Epithelial cell of proximal tubule (primary cell): ENCODE measurements around the gene HSPA5. TPM values are rescaled to one million over a fixed set of nuclear protein-coding genes. Genes with fewer than 3 reads are reported as not detected.
"Not testable (repeated sequence)": the region's sequence is repeated elsewhere in the genome, so short reads cannot be mapped to it uniquely, and the experiment has no call there.

Experiments
- DNase-seq: peaks from one replicate; pipeline ENCODE4 v3.0.0-alpha.2; 2011; ENCODE audit warnings: low read depth
- H3K4me3 ChIP-seq: 2 replicates; pipeline ENCODE4 v1.5.1; 2011; ENCODE audit warnings: low read depth, mild to moderate bottlenecking, low read length
- total RNA-seq: library from RNA; depleted of rRNA; stranded (reverse); fragments of >200 nt; gene quantifications from 2 replicates; pipeline ENCODE4 v1.2.3, GENCODE V29; 2015
- TF ChIP-seq, protein P1 (sequence below): conservative IDR thresholded peaks from 2 replicates; pipeline ENCODE4 v1.5.1; 2012; ENCODE audit warnings: low read depth, mild to moderate bottlenecking, low read length

HSPA5 gene
- total RNA-seq, 1 donor from 2014 or later = 210 TPM

DNA sequence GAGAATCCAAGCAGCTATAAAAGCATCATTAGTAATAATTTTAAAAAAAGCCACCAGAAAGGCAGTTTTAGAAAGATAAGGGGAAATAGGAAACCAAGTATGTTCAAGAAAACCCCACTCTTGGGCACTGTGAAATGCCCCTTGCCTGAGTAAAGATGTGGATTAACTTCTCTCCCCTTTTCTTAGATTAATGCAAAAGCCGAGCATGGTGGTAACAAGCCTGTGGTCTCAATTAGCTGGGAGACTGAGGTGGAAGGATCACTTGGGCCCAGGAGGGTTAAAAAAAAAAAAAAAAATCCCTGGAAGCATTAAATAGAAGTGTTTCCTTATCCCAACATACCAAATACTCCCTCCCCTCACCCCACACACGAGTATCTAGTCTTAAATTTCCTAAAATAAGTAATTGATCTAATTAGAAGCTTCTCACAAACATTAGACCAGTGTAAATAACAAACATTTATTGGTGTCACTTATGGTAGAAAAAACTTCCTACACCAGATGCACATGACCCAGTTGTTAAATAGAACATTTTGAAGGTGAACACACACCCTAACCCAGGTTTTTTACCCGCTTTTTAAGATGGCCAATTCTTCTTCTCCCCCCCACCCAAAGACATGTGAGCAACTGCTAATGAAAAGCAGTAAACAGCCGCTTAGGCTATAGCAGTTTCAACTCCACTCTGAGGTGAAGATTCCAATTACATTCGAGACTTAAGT, 5.2 kb downstream of the HSPA5 start:
- TF ChIP-seq, protein P1, sequence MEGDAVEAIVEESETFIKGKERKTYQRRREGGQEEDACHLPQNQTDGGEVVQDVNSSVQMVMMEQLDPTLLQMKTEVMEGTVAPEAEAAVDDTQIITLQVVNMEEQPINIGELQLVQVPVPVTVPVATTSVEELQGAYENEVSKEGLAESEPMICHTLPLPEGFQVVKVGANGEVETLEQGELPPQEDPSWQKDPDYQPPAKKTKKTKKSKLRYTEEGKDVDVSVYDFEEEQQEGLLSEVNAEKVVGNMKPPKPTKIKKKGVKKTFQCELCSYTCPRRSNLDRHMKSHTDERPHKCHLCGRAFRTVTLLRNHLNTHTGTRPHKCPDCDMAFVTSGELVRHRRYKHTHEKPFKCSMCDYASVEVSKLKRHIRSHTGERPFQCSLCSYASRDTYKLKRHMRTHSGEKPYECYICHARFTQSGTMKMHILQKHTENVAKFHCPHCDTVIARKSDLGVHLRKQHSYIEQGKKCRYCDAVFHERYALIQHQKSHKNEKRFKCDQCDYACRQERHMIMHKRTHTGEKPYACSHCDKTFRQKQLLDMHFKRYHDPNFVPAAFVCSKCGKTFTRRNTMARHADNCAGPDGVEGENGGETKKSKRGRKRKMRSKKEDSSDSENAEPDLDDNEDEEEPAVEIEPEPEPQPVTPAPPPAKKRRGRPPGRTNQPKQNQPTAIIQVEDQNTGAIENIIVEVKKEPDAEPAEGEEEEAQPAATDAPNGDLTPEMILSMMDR = no peak
- no peak for DNase-seq
- peak overlapping the region; percentile 17 for H3K4me3 ChIP-seq

DNA sequence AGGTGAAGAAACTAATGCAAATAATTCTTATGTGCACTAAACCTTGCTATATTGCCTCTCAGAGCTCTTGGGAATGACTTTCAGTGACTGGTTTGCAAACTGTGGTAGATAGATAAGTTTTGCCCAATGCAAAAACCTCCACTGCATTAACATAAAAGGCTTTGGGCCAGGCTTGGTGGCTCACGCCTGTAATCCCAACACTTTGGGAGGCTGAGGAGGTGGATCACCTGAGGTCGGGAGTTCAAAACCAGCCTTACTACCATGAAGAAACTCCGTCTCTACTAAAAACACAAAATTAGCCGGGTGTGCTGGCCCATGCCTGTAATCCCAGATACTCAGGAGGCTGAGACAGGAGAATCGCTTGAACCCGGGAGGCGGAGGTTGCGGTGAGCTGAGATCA, 7.0 kb downstream of the HSPA5 start:
- H3K4me3 ChIP-seq, DNase-seq: not testable (repeated sequence)

DNA sequence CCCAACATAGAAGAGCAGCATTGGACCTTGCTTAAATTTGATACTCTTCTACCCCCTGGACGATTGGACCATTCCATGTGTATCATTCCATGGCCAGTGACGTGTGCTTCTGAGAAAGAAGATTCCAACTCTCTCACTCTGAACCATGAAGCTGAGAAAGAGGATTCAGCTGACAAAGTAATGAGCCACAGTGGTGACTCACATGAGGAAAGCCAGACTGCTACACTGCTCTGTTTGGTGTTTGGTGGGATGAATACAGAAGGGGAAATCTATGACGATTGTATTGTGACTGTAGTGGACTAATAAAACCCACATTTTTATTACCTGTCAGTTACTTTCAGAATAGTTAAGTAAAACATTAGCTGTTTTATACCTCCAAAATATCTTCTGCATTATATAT, 7.5 kb downstream of the HSPA5 start:
- peak; percentile 96 for DNase-seq

DNA sequence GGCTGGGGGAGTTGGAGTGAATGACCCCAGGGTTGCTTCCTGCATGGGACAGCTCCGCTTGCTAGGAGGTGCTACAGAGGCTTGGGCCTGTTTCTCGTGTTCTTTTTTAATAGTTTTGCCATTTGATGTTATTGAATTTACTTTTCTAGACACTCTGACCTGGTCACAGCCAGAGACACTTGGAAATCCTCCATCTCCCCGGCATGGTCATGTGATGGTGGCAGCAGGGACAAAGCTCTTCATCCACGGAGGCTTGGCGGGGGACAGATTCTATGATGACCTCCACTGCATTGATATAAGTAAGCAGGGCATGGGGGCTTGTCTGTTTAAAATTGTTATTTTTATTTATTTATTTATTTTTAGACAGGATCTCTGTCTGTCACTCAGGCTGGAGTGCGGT, 13.4 kb downstream of the HSPA5 start:
- no peak for DNase-seq
- TF ChIP-seq, protein P1 = no peak
- H3K4me3 ChIP-seq = no peak overlapping the region

More for the DNA sequence above, 7.5 kb downstream of the HSPA5 start:
- TF ChIP-seq, protein P1 = no peak
- no peak overlapping the region for H3K4me3 ChIP-seq

DNA sequence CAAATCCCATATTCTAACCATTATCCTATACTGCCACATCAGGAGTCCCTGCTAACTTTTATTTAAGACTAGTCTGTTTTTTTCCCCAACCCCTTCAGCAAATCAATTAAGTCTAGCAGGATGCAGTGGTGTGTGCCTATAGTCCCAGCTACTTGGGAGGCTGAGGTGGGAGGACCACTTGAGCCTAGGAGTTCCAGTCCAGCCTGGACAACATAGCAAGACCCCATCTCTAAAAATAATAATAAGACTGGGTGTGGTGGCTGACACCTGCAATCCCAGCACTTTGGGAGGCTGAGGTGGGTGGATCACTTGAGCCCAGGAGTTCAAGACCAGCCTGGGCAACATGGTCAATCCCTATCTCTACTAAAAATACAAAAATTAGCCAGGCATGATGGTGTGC, 16.3 kb downstream of the HSPA5 start:
- not testable (repeated sequence) for H3K4me3 ChIP-seq, DNase-seq

DNA sequence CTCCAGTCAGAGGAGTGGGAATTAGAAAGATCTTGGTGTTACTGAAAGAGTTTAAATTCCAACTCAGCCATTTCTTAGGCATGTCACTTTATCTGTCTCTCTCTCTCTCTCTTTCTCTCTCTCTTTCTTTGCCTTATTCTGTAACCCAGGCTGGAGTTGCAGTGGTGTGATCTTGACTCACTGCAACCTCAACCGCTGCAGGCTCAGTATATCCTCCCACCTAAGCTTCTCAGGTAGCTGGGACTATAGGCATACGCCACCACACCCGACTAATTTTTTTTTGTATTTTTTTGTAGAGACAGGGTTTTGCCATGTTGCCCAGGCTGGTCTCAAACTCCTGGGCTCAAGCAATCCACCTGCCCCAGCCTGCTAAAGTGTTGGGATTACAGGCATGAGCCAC, 22.5 kb downstream of the HSPA5 start:
- TF ChIP-seq, protein P1 = no peak
- DNase-seq = no peak

DNA sequence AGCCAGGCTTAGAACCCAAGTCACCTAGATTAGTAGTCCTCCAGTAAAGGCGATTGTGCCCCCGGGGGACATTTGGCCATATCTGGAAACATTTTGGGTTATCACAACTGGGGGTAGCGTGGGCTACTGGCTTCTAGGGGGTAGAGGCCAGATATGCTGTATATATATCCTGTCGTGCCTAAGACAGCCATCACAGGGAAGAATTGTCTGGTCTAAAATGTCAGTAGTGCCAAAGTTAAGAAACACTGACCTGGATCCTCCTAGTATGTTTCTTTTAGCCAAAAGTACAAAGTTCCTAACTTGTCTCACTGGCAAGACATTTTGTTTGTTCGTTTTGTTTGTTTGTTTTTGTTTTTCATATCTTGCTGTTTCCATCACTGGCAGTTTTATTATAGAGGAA, 27.0 kb downstream of the HSPA5 start:
- TF ChIP-seq, protein P1 = no peak
- no peak for DNase-seq
- H3K4me3 ChIP-seq = no peak overlapping the region

More for the DNA sequence above, 22.5 kb downstream of the HSPA5 start:
- H3K4me3 ChIP-seq = no peak overlapping the region

DNA sequence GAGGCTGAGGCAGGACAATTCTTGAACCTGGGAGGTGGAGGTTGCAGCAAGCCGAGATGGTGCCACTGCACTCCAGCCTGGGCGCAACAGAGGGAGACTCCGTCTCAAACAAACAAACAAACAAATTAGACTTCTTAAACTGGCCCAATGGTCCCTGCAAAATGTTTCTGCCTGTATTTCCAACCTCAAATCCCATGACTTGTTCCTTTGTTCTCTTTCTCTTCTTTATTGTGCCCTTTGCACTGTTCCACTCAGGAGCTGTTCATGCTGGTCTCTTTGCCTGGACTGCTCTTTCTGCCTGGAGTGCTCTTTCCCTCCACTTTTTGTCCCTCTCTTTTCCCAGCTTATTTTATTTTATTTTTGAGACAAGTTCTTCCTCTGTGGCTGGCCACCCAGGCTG, 36.7 kb downstream of the HSPA5 start:
- TF ChIP-seq, protein P1 = no peak
- no peak overlapping the region for H3K4me3 ChIP-seq
- no peak for DNase-seq
